ENCODE data around the gene HELZ2.

HELZ2 gene

DNA sequence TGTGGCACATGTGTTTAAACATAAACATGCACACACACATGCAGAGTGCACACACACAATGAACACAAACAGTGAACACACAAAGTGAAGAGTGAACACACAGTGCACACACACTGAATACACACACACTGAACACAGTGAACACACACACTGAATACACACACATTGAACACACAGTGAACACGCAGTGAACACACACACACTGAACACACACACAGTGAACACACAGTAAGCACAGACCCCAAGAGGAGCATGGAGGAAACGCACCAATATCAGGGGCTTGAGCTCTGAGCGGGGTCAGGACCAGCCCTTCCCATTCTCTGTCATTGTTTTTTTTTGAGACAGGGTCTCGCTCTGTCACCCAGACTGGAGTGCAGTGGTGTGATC is 17.1 kb upstream of the HELZ2 start:
- H3K4me3 ChIP-seq (ENCODE audit: low read depth, low read length), result no peak overlapping the region
- DNase-seq (ENCODE audit: low read depth), result no peak
- TF ChIP-seq, protein P1, sequence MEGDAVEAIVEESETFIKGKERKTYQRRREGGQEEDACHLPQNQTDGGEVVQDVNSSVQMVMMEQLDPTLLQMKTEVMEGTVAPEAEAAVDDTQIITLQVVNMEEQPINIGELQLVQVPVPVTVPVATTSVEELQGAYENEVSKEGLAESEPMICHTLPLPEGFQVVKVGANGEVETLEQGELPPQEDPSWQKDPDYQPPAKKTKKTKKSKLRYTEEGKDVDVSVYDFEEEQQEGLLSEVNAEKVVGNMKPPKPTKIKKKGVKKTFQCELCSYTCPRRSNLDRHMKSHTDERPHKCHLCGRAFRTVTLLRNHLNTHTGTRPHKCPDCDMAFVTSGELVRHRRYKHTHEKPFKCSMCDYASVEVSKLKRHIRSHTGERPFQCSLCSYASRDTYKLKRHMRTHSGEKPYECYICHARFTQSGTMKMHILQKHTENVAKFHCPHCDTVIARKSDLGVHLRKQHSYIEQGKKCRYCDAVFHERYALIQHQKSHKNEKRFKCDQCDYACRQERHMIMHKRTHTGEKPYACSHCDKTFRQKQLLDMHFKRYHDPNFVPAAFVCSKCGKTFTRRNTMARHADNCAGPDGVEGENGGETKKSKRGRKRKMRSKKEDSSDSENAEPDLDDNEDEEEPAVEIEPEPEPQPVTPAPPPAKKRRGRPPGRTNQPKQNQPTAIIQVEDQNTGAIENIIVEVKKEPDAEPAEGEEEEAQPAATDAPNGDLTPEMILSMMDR (IDR thresholded peaks at IDR 0.05; ENCODE audit: low read depth, low read length, missing control alignments), result no peak
- in situ Hi-C loops (cut with HindIII; ENCODE audit: low sequenced_read_pairs), result no loop called here

DNA sequence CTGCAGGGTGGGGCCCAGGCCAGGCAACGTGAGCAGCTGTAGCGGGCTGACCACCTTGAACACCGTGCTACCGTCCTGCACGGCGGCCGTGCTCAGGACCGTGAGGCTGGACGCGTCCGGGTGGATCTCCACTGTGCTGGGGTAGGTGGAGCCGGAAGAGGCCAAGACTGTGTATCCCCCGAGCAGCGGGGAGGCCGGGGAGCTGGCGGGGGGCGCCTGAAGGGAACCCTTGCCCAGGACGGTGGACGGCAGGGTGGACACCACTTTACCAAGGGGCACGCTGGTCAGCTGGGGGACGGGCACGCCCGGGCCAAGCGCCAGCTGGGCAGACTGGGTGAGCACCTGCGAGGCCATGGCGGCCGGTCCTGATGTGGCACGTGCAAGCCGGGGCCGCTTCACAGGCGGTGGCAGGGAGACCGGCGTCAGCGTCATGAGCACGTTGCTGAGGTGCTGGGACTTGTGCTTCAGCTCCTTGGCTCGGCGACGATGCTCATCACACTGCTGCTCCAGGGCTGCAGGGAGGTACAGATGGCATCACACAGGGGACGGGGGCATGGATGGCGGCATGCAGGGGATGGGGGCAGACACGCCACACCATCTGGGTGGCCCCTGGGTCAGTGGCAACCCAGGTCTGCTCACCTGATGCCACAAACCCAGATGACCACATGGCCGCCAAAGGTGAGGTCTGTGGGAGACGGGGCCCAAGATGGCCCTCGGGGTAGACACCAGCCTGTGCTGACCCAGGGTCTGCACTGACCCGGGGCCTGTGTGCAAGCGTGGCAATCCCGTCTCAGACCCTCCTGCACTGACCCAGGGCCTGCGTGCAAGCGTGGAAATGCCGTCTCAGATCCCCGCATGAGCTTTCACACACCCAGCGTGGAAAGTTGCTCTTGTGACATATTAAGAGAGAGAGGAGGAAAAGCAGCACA is 16.4 kb upstream of the HELZ2 start:
- no peak for DNase-seq (ENCODE audit: low read depth)
- TF ChIP-seq, protein P1 (IDR thresholded peaks at IDR 0.05; ENCODE audit: low read depth, low read length, missing control alignments), result no peak
- no peak overlapping the region for H3K4me3 ChIP-seq (ENCODE audit: low read depth, low read length)
- in situ Hi-C loops (cut with HindIII; ENCODE audit: low sequenced_read_pairs), result no loop called here

DNA sequence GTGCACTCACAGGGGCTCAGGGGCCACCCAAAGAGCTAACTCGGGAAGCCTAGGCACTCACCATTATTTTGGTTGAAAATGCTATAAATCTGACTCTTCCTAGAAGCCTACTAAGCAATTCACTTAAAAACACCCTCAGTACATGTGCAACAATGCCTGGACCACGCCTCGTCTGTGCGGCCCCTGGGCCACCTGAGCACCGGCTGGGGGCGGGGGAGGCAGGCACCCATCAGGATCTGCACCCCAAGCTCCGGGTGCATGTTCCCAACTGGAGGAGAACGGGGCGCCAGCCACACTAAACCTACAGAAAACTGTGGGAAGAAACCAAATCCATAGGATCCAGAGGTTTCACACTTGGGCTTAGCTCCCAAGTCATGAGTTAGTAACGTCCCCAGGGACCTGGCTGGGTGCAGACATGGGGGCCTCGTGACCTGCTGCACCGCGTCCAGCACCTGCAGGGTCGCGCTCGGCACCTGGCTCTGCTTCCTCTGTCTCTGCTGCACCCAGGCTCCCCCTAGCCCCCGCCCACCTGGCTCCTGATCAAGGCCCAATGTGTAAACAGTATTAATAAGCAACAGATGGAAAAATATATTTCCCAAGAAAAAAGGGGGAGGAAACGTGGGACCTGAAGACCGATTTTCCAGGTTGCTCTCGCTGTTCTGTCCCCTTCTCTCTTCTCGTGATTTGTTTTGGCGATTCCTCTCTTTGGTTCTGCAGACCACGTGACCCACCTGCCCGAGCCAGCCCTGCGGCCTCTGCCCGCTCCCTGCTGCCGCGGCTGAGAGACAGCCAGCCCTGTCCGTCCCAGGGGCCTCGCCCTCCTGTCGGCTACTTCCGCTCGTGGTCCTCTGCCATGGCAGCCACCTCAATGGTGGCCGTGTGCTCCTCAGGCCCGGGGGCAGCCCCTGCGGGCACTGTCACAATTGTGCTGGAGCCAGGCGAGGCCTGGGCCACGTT is 15.5 kb upstream of the HELZ2 start:
- no peak overlapping the region for H3K4me3 ChIP-seq (ENCODE audit: low read depth, low read length)
- in situ Hi-C loops (cut with HindIII; ENCODE audit: low sequenced_read_pairs), result no loop called here
- no peak for DNase-seq (ENCODE audit: low read depth)
- TF ChIP-seq, protein P1 (IDR thresholded peaks at IDR 0.05; ENCODE audit: low read depth, low read length, missing control alignments), result no peak

DNA sequence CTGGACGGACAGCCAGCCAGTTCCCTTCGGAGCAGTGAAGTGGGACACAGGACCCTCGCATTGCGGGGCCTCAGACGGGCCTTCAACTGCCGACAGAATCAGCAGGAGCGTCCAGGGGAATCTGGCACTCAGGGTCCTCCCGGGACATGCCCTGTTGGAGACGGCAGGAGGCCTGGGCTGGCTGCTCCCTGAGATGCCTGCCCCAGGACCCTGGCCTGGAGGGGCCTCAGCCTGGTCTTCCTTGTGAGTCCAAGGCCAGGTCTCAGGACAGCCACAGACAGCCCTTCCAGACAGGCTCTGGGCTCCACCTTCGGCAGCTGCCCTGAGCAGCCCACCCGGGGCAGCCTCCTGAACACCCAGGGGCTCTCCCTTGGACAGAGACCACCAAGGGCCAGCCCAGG is 14.6 kb upstream of the HELZ2 start:
- in situ Hi-C loops (cut with HindIII; ENCODE audit: low sequenced_read_pairs), result no loop called here
- no peak for DNase-seq (ENCODE audit: low read depth)
- TF ChIP-seq, protein P1 (IDR thresholded peaks at IDR 0.05; ENCODE audit: low read depth, low read length, missing control alignments), result no peak
- H3K4me3 ChIP-seq (ENCODE audit: low read depth, low read length), result no peak overlapping the region

DNA sequence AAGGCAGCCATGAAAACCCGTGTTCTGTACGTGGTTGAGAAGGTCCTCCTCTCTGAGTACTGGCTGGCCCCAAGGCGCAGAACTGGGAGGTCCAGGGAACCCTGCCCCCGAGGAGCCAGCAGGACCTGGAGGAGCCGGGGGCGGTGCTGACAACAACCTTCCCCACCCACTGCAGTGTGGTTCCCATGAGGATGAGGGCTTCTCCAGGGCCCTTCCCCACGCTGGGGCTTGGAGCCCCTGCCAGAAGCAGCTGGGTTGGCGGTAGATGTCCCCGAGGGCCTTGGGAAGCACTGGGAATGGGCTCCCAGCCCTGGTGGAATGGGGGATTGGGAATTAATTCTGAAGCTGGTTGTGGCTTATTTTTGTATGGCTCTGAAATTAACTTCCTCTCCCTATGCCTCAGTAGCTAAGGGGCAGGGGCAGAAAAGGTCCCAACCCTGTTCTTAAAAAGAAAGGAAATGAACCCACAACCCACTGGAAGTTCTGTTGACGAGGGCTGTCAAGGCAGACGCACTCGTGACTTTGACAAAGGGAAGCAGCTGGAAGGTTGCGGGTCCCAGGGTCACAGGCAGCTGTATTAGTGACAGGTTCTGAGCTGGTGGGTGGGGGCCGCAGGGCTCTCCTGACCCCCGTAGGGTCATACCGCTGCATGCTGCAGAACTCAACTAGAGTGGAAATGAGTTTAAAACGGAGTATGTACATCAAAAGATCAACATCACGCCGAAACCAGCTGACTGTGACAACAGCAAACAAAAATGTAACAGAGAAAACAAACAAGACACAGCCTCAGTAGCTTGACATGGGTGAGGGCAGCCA is 13.9 kb upstream of the HELZ2 start:
- DNase-seq (ENCODE audit: low read depth), result no peak
- H3K4me3 ChIP-seq (ENCODE audit: low read depth, low read length), result no peak overlapping the region
- TF ChIP-seq, protein P1 (IDR thresholded peaks at IDR 0.05; ENCODE audit: low read depth, low read length, missing control alignments), result no peak
- in situ Hi-C loops (cut with HindIII; ENCODE audit: low sequenced_read_pairs), result no loop called here

DNA sequence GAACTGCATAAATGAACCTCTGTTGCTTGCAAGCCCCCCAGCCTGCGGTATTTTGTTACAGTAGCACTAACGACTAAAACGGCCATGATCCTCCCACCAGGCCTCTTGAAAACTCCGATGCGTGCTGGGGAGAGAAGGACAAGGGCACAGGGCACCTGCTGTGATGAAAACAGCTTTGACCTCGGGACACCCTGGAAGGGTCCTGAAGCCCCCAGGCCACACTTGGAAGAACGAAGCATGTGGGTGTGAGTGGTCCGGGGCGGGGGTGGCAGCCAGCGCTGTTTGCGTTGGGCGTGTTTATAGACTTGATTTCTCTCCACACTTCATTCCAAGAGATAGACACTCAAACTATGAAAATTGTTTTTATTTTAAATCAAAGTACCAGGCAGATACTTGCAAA is 13.2 kb upstream of the HELZ2 start:
- in situ Hi-C loops (cut with HindIII; ENCODE audit: low sequenced_read_pairs), result no loop called here
- TF ChIP-seq, protein P1 (IDR thresholded peaks at IDR 0.05; ENCODE audit: low read depth, low read length, missing control alignments), result no peak

More for the DNA sequence above, 13.2 kb upstream of the HELZ2 start:
- DNase-seq (ENCODE audit: low read depth), result no peak
- H3K4me3 ChIP-seq (ENCODE audit: low read depth, low read length), result no peak overlapping the region
